B cell (primary cell): ENCODE measurements around the gene SLC2A2. TPM values are rescaled to one million over a fixed set of nuclear protein-coding genes. Genes with fewer than 3 reads are reported as not detected.

Experiments
- ATAC-seq: fragments of 200-7000 bp; cut with Tn5 transposase; one replicate; pipeline ENCODE4 v1.10.0; 2021; ENCODE audit warnings: low read depth, mild to moderate bottlenecking, moderate number of reproducible peaks, moderate library complexity
- CTCF ChIA-PET: fragments of 350-600 bp; sonication (Branson Sonifier 250); formaldehyde crosslinking; loops from one replicate; lab custom pipeline; 2021; ENCODE audit warnings: antibody characterized with exemption, inconsistent platforms; lab: Charles Lee
- POLR2A ChIA-PET: fragments of 350-600 bp; sonication (Branson Sonifier 250); formaldehyde crosslinking; loops from one replicate; lab custom pipeline; 2021; ENCODE audit warnings: antibody characterized with exemption; lab: Charles Lee
- DNase-seq: peaks from one replicate; pipeline ENCODE4 v3.0.0; 2013
- H2AFZ ChIP-seq: 2 replicates; pipeline ENCODE4 v1.6.1; 2012; ENCODE audit warnings: mild to moderate bottlenecking, low read depth, low read length; ENCODE audit not compliant: insufficient read depth, poor library complexity, severe bottlenecking
- H3K27ac ChIP-seq, 2 donors: 1 replicate in 1 of 2; 2 replicates in 1 of 2; pipeline ENCODE4 v1.5.1; 2012 to 2013; ENCODE audit warnings: low read length in 2 of 2, mild to moderate bottlenecking in 2 of 2, moderate library complexity in 1 of 2
- H3K27me3 ChIP-seq, 4 experiments: fragments of 200-600 bp in 1 of 4; sonication (generic) in 1 of 4; replicated peaks in 1 of 4; 1 replicate in 2 of 4; 2 replicates in 2 of 4; pipeline versions ENCODE4 v1.6.1 to v1.7.0; 2013 to 2016; ENCODE audit warnings: low read length in 3 of 4, mild to moderate bottlenecking in 2 of 4, mixed read lengths in 1 of 4, moderate library complexity in 1 of 4; ENCODE audit not compliant: insufficient read depth in 4 of 4, control insufficient read depth in 3 of 4; ENCODE audit errors: control extremely low read depth in 1 of 4
- H3K36me3 ChIP-seq, 2 experiments: replicated peaks in 1 of 2; 1 replicate in 1 of 2; 2 replicates in 1 of 2; pipeline versions ENCODE4 v1.6.1 to v1.7.1; 2013; ENCODE audit warnings: low read length in 1 of 2; ENCODE audit not compliant: insufficient read depth in 2 of 2, control insufficient read depth in 1 of 2; ENCODE audit errors: control extremely low read depth in 1 of 2, extremely low read depth in 1 of 2
- H3K4me1 ChIP-seq, 2 donors: fragments of 200-600 bp in 1 of 2; sonication (generic) in 1 of 2; 1 replicate in 1 of 2; 2 replicates in 1 of 2; pipeline versions ENCODE4 v1.5.1 to v1.6.1; 2013 to 2017; ENCODE audit warnings: low read length in 2 of 2; ENCODE audit not compliant: control insufficient read depth in 2 of 2, insufficient read depth in 2 of 2
- H3K4me2 ChIP-seq: replicated peaks from 2 replicates; pipeline ENCODE3; 2012; ENCODE audit warnings: mild to moderate bottlenecking, low read depth, low read length; ENCODE audit not compliant: poor library complexity, severe bottlenecking
- H3K4me3 ChIP-seq, 5 experiments: fragments of 200-600 bp in 1 of 5; sonication (generic) in 1 of 5; 1 replicate in 3 of 5; 2 replicates in 2 of 5; pipeline versions ENCODE4 v1.5.1 to v1.7.0; 2011 to 2016; ENCODE audit warnings: low read length in 4 of 5, mild to moderate bottlenecking in 4 of 5, low read depth in 2 of 5, control low read depth in 1 of 5, moderate library complexity in 1 of 5; ENCODE audit not compliant: insufficient read depth in 1 of 5; ENCODE audit errors: control extremely low read depth in 1 of 5, extremely low read depth in 1 of 5
- H3K79me2 ChIP-seq: fragments of 200-600 bp; sonication (generic); one replicate; pipeline ENCODE4 v1.6.0; 2016; ENCODE audit warnings: low read length; ENCODE audit not compliant: control insufficient read depth, insufficient read depth
- H3K9ac ChIP-seq: fragments of 200-600 bp; sonication (generic); 2 replicates; pipeline ENCODE4 v1.6.1; 2017; ENCODE audit warnings: mild to moderate bottlenecking, low read length, moderate library complexity
- H3K9me3 ChIP-seq, 3 donors: one replicate each; pipeline versions ENCODE4 v1.6.1 to v1.7.1; 2013; ENCODE audit warnings: low read length in 2 of 3; ENCODE audit not compliant: control insufficient read depth in 2 of 3, insufficient read depth in 1 of 3; ENCODE audit errors: control extremely low read depth in 1 of 3
- H4K20me1 ChIP-seq: 2 replicates; pipeline ENCODE4 v1.6.0; 2012; ENCODE audit warnings: mild to moderate bottlenecking, low read length; ENCODE audit not compliant: insufficient read depth, control insufficient read depth, poor library complexity, severe bottlenecking
- H3K27ac Mint-ChIP-seq: one replicate; pipeline ENCODE4 v1.8.0; 2021; ENCODE audit warnings: mixed read lengths
- H3K27me3 Mint-ChIP-seq: one replicate; pipeline ENCODE4 v1.8.0; 2021; ENCODE audit warnings: mixed read lengths
- H3K4me1 Mint-ChIP-seq: one replicate; pipeline ENCODE4 v1.8.0; 2021; ENCODE audit warnings: mixed read lengths
- H3K4me3 Mint-ChIP-seq: one replicate; pipeline ENCODE4 v1.8.0; 2021; ENCODE audit warnings: mixed read lengths
- H3K9me3 Mint-ChIP-seq: one replicate; pipeline ENCODE4 v1.8.0; 2022; ENCODE audit warnings: mixed read lengths; ENCODE audit not compliant: insufficient read depth
- CTCF ChIP-seq: fragments of 200-600 bp; IDR thresholded peaks from one replicate; pipeline ENCODE4 v1.8.0; 2022; ENCODE audit warnings: antibody characterized with exemption, mild to moderate bottlenecking
- EZH2 ChIP-seq: IDR thresholded peaks from 2 replicates; pipeline ENCODE4 v1.6.1; 2012; ENCODE audit warnings: borderline replicate concordance, low read depth, mild to moderate bottlenecking, moderate library complexity, low read length; ENCODE audit not compliant: insufficient read depth, poor library complexity, severe bottlenecking
- WGBS: methylation state at CpG from one replicate; pipeline ENCODE4 v1.1.5; 2013; ENCODE audit warnings: missing lambda C conversion rate; ENCODE audit not compliant: insufficient coverage; 5-methylcytosine and 5-hydroxymethylcytosine counted together
- intact Hi-C: fragments of 100-400 bp; cut with micrococcal nuclease; formaldehyde crosslinking; loops from one replicate; pipeline ENCODE4 v1.10.0; 2022
- polyA plus RNA-seq: library from polyadenylated mRNA; depleted of rRNA; stranded (reverse); fragments of >200 nt; gene quantifications from 2 replicates; pipeline ENCODE4 v1.2.3, GENCODE V29; 2012
- total RNA-seq, 2 donors: library from RNA; stranded (reverse); fragments of 120-200 nt in 1 of 2; gene quantifications; 1 replicate in 1 of 2; 2 replicates in 1 of 2; pipeline versions ENCODE4 v1.2.3 to v1.2.4, GENCODE V29; 2013 to 2022

The SLC2A2 gene
- total and polyA plus RNA-seq, 2 donors (not counting 1 experiment from before 2014, with no cell fraction given) = not detected

GRCh38 chr3:171058058-171058457 is 31.5 kb upstream of the SLC2A2 start:
- no peaks in the 10 kb centered on the region for H4K20me1 ChIP-seq
- CTCF ChIA-PET = no interaction called here
- Mint-ChIP-seq H3K4me1 (no peaks in the 10 kb centered on the region), H3K27ac (no peak overlapping the region), H3K9me3 (no peaks in the 10 kb centered on the region), H3K4me3 (no peak overlapping the region), H3K27me3 (peaks cover 8% of the 10 kb centered on the region)
- H3K9me3 ChIP-seq = no peaks in the 10 kb centered on the region
- no peaks in the 10 kb centered on the region for H3K36me3 ChIP-seq
- POLR2A ChIA-PET = no interaction called here
- TF ChIP-seq CTCF (no peak), EZH2 (no peak)
- DNase-seq (no peak), ATAC-seq (no peak)
- H2AFZ ChIP-seq = no peak overlapping the region
- intact Hi-C loops = no loop called here
- no peak overlapping the region for H3K4me3 ChIP-seq
- WGBS = no CpG with 5 or more reads among the region's 1 CpG
- no peaks in the 10 kb centered on the region for H3K27me3 ChIP-seq
- H3K79me2 ChIP-seq = no peaks in the 10 kb centered on the region
- H3K9ac ChIP-seq = no peak overlapping the region
- no peak overlapping the region for H3K27ac ChIP-seq
- no peak overlapping the region for H3K4me2 ChIP-seq
- no peaks in the 10 kb centered on the region for H3K4me1 ChIP-seq

GRCh38 chr3:171057072-171057471 is 30.6 kb upstream of the SLC2A2 start:
- Histone ChIP-seq H3K79me2 (no peaks in the 10 kb centered on the region), H3K27ac (no peak overlapping the region), H3K9me3 (no peaks in the 10 kb centered on the region), H3K4me2 (no peak overlapping the region), H3K27me3 (no peaks in the 10 kb centered on the region), H3K4me3 (no peak overlapping the region), H2AFZ (no peak overlapping the region), H3K9ac (no peak overlapping the region), H3K36me3 (no peaks in the 10 kb centered on the region), H3K4me1 (no peaks in the 10 kb centered on the region), H4K20me1 (no peaks in the 10 kb centered on the region)
- peaks cover 8% of the 10 kb centered on the region for H3K27me3 Mint-ChIP-seq
- no peak for TF ChIP-seq EZH2
- TF ChIP-seq CTCF = no peak
- no peak overlapping the region for H3K27ac Mint-ChIP-seq
- DNase-seq (no peak), ATAC-seq (no peak)
- intact Hi-C loops = no loop called here
- ChIA-PET POLR2A (no interaction called here), CTCF (no interaction called here)
- no peaks in the 10 kb centered on the region for H3K9me3 Mint-ChIP-seq
- WGBS = 60% methylated on average over 1 of the region's 1 CpG
- H3K4me3 Mint-ChIP-seq = no peak overlapping the region
- H3K4me1 Mint-ChIP-seq = no peaks in the 10 kb centered on the region
